Hematopoietic multipotent progenitor cell (in vitro differentiated cells): Measurements from ENCODE around the gene GNPTAB. TPM values are rescaled to one million over a fixed set of nuclear protein-coding genes. Genes with fewer than 3 reads are reported as not detected.
"Not testable (repeated sequence)": the region's sequence is repeated elsewhere in the genome, so short reads cannot be mapped to it uniquely, and the experiment has no call there.

ENCODE experiments used
- DNase-seq, 3 donors: peaks; one replicate each; pipeline ENCODE4 v3.0.0-alpha.2; 2011 to 2015; ENCODE audit warnings: low read depth in 2 of 3, low spot score in 2 of 3
- total RNA-seq: library from RNA; depleted of rRNA; stranded (reverse); fragments of >200 nt; gene quantifications from one replicate; pipeline ENCODE4 v1.2.3, GENCODE V29; 2012

The GNPTAB gene
- total RNA-seq, 1 donor, result 40.4 TPM

DNA sequence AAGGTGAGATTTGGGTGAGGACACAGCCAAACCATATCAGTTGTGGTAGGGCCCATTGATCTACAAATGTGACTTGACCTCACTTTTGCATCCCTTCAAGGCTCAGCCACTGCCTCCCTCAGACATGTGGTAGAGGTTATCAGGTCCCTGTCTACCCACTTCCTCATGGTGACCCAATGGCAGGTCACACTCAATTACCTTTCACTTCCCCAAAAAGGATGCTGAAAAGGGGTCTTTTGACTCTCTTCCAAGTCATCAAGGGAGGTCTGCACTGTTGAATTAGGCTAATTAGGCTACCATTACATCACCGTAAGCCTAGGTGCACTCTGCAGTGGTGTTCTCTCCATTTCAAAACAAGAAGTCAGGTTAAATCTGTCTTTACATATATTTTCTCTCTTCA is 24.0 kb upstream of the GNPTAB start:
- DNase-seq, result no peak

DNA sequence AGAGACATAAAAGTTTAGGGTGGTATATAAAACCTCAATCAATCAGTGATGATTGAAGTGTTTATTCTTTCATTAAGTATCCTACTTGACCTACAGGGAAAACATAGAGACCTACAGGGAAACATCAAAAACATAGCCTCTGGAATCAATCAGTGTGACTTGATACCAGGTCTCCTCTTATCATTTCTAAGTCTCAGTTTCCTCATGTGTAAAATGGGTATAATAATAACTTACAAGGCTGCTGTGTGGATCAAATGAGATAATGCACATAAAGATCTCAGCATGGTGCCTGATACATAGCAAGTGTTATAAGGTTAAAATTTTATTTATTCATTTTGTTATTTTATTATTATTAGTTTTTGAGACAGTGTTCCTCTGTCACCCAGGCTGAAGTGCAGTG is 22.2 kb upstream of the GNPTAB start:
- DNase-seq, result no peak

DNA sequence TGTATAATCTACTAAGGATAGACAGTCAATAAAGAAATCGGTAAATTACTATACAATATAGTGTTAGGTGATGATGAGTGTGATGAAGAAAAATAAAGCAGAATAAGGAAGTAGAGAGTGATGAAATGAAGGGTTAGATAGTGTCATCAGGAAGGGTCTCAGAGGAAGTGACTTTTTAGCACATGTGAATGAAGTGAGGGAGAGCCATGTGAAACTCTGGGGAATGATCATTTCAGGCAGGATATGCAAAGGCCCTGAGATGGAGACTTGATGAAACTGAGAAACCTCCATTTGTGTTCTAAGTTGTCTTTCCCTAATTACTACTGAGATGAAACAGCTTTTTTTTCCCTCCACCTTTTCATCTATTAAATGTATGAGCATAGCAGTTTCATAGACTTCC is 19.4 kb upstream of the GNPTAB start:
- DNase-seq, result no peak

DNA sequence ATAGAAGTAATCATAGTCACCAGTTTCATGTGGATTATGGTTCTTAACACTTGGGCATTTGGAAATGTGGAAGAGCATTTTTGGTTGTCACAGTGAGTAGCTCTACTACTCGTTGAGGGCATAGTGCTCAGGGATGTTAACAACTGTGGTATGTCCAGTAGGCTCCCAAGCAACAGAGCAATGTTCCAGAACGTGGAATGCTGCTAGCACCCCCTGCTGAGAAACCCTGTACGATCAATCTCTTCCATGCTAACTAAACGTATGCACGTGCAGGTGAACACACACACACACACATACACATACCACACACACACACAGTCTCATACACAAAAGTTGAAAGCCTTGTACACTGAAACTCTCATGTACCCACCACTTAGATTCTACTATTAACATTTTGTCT is 16.6 kb upstream of the GNPTAB start:
- DNase-seq, result no peak

DNA sequence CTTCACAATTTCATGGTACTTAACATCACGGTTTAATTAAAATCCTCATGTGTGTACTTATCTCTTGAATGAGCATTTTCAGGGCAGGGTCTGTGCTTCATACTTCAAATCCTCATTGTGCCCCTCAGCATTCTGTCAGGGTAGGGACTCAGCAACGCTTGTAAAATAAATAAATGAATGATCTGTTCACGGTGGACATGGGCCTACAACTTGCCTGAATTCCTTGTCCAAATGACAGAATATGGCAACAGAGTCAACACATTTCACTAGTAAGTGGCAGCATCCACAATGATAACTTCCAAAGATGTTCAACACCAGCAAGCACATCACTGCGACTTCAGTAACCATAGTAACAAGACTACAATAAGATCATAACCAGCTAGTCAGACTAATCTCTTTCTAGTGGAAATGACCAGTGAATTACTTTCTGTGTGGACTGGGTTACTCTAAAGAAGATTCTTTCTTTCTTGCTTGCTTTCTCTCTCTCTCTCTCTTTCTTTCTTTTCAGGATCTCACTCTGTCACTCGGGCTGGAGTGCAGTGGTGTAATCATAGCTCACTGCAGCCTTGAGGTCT is 14.5 kb upstream of the GNPTAB start:
- no peak for DNase-seq

DNA sequence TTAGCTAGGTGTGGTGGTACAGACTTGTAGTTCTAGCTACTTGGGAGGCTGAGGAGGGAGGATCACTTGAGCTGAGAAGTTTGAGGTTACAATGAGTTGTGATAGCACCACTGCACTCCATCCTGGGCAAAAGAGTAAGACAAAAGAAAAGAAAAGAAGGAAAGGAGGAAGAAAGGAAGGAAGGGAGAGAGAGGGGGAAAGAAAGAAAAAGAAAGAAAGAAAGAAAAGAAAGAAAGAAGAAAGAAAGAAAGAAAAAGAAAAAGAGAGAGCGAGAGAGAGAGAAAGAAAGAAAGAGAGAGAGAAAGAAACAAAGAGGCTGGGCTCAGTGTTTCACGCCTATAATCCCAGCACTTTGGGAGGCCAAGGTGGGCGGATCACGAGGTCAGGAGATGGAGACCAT is 10.3 kb upstream of the GNPTAB start:
- DNase-seq, result no peak

DNA sequence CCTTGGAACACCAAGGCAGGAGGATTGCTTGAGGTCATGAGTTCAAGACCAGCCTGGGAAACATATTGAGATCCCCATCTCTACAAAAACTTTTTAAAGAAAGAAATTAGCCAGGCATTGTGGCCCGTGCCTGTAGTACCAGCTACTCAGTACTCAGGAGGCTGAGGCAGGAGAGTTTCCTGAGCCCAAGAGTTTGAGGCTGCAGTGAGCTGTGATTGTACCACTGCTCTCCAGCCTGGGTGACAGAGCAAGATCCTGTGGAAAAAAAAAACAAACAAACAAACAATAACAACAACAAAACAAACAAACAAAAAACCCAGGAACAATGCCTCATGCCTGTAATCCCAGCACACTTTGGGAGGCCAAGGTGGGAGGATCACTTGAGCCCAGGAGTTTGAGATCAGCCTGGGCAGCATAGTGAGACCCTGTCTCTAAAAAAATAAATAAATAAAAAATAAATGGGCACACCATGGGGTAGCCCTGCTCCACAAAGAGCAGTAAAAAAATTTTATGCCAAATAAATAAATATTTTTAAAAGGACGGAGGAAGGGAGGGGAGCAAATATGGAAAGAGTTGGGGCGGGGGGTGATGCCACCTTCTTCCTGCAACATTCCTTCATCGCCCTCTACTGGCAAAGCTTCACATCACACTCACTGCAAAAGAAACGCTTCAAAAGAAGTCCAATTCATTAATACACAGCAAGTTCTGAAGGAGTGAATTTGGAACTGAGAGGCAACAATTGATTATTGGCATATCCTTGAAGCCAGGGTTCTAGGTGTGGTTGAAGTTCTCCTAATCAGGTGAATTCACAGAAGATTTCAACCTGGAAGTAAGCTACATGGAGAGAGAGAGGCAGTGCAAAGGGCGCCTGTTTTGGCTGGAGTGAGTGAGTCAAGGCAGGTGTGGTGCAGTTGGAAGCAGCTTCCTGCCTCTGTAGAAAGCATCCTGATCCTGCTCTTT is 8.8 kb upstream of the GNPTAB start:
- peak; percentile 49 to 79 (median 66) for DNase-seq

DNA sequence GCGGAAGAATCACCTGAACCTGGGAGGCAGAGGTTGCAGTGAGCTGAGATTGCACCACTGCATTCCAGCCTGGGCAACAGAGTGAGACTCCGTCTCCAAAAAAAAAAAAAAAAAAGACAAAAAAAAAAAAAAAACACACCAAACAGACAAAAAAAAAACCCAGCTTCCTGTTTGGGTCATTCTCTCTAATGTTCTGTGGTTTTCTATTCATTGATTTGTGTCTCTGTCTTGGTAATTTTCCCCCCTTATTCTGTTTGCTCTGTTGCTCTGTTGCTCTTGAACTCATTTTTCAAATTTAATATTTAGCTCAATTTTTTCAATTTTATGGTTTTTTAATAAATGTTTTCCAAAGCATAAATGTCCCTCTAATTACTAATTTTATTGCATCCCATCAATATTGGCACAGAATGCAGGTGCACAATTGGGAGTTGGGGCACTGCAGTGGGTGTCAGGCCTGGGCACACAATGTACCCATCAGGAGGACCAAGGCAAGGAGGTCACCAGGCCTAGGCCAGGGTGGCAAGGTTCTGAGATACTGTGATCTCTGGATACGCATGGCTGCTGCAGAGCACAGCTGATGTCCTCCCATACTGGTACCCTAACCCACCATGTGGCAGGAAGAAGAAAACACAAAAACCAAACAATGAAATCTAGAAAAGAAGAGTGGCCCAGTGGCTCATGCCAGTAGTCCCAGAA is 8.0 kb upstream of the GNPTAB start:
- peak in 1 of 3 donors; percentile 25 for DNase-seq

DNA sequence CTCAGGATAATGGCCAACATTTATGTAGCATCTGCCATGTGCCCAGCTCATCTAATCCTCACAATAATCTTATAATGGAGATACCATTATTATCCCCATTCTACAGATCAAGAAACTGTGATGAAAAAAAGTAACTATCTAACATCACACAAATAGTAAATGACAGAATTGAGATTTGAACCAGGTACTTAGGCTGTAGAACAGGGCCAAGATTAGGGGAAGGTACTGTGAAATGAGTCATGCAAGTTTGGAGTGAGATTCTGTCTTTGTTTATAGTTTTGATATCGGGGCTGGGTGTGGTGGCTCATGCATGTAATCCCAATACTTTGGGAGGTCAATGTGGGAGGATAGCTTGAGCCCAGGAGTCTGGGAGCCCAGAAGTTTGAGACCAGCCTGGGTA is 1.3 kb upstream of the GNPTAB start:
- no peak for DNase-seq

DNA sequence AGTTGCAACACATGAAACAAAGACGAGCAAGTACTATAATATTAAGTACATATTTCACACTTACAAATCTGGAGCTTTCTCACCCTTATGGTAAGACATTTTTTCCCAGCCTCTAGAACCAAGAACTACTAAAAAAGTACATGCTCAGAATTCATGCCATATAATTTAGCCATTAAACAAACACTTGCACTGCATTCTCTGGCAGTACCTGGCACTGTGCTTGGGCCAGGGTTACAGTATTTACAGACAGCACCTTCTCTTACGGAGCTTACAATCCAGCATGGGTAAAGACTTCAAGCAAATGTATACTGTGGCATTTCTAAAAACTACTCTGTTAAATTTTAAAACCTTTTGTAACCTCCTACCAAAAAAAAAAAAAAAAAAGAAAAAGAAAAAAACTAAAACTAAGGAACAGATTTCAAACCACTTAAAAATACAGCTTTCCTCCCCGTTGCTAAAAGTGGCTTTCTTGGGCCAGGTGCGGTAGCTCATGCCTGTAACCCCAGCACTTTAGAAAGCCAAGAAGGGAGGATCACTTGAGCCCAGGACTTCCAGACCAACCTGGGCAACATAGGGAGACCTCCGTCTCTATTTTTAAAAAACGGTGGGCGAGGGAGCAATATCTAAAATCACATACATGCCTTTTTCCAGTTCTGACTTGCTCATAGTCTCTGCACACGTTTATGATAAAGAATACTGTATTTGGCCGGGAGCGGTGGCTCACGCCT is 956 bp downstream of the GNPTAB start:
- peak in 1 of 3 donors; percentile 12 for DNase-seq

DNA sequence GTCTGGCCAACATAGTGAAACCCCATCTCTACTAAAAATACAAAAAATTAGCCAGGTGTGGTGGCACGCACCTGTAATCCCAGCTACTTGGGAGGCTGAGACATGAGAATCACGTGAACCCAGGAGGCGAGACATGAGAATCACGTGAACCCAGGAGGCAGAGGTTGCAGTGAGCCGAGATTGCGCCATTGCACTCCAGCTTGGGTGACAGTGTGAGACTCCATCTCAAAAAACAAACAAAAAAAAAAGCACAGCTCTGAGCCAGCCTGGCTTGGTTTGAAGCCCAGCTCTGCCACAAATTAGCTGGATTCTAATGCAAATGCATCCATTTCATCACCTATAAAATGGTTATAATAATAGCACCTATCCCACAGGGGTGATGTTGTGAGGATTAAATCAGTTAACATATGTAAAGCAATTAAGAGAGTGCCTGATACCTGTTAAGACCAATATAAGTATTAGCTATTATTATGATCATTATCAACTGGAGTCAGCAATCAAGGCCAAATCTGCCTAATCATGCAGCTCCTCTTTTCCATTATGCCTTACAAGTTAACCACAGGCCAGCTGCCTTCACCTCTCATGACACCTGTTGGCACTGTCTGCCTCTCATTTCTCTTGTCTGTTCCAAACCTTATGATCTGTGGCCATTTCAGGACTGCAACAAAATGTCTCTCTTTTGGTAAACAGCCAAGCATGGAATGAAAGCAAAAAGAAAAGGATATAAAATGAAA is 2.1 kb downstream of the GNPTAB start:
- DNase-seq, result no peak

DNA sequence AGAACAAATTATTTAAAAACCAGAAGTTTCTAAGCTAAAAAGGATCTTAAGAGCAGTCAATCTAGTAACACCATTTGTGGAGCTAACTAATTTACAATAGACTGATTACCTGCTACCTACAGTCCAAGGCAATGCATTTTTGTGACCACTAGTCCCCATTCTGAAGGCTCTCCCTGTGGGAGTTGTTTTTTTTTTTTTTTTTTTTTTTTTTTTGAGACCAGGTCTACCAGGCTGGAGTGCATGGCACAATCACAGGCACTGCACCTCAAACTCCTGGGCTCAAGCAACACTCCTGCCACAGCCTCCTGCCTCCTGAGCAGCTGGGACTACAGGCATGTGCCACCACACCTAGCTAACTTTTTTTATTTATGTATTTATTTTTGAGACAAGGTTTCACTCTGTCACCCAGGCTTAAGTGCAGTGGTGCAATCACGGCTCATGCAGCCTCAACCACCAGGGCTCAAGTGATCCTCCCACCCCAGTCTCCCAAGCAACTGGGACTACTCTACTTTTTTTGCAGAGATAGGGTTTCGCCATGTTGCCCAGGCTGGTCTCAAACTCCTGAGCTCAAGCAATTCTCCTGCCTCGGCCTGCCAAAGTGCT is 3.9 kb downstream of the GNPTAB start:
- no peak for DNase-seq

DNA sequence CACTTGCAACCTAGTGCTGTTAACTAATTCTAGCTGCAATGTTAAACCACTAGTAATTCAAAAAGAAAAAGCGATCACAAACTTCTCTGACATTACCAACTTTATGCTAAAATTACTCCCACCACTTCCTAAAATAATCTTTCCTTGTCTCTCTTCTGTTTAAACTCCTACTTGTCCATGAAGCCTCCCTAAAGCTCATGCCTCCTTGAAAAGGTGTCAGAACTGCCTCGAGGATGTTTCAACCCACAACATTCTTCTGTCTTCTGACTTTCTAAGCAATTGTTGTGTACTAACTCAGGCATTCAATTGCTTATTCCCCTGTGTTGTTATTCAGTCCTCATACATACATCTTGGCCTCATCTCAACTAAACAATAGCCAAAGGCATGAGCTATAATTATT is 5.9 kb downstream of the GNPTAB start:
- DNase-seq, result no peak

DNA sequence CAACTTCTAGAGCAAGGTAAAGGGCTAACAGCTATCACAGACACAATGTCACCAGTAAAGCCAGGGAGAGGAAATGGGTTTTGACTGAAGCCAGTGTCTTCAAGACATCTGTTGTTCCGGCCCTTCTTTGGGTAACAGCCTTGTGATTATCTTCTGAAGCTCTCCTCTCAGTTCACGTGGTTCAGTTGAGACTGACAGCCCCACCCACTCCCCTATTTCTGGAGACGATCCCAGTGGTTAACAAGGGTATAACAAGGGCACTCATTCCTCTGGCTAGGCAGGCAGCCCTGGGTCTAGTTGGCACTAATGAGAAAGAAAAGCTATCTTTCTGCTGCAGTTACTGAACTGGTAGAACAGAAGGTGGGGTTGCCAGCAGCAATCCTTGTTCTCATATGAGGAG is 6.9 kb downstream of the GNPTAB start:
- peak; percentile 45 to 89 (median 77) for DNase-seq

DNA sequence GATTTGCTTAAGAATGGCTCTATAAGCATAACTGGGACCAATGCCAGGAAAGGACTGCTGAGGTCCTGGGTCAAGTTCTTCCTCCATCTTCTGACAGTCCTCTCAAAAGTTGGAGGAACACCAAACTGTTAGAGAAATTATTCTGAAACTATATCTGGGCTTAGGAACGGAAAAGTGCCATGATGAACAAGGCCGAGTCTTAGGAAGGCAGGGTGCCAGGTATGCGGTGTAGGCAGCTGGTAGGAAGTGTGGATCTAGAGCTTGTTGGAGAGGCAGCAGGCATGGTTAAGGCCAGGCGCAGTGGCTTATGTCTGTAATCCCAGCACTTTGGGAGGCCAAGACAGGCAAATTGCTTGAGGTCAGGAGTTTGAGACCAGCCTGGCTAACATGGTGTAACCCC is 7.7 kb downstream of the GNPTAB start:
- no peak for DNase-seq

DNA sequence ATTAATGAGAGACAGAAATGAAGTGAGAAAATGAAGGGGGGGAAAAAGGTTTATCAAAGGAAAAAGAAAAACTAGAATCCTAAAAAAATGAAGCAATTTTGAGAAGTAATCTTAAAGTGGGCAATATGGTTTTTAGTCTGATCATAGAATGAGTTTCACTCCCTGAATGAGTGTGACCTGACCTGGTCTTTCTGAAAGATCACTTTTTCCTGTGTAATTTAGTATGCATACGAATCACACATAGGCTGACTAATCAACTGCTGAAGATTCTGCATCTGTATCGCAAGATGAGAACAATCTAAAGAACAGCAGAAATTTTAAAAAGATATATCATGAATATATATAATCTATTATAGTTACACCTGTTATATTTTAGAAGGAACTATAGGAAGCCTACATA is 11.3 kb downstream of the GNPTAB start:
- DNase-seq, result no peak

DNA sequence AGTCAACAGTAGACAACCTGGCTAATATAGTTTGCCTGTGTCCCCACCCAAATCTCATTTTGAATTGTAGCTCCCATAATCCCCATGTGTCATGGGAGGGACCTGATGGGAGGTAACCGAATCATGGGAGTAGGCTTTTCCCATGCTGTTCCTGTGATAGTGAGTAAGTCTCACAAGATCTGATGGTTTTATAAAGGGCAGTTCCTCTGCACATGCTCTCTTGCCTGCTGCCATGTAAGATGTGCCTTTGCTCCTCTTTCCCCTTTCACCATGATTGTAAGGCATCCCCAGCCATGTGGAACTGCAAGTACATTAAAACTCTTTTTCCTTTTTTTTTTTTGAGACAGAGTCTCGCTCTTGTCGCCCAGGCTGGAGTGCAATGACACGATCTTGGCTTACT is 12.1 kb downstream of the GNPTAB start:
- DNase-seq, result not testable (repeated sequence)

DNA sequence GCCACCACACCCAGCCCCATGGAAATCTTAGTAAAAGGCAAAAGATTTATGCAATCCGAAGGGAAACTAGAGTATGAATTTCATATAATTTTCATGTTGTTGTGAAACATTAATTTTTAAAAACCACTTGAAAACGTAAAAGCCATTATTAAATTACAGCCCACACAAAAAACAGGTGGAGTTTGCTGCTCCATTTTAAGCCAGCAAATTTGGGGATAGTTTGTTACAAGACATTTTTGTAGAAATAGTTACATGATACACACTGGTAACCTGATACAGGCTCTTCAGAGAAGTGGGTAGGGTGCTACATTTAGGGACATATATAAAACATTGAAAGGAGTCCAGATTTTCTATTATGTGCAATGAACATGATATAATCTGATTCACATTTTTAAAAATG is 17.6 kb downstream of the GNPTAB start:
- no peak for DNase-seq

DNA sequence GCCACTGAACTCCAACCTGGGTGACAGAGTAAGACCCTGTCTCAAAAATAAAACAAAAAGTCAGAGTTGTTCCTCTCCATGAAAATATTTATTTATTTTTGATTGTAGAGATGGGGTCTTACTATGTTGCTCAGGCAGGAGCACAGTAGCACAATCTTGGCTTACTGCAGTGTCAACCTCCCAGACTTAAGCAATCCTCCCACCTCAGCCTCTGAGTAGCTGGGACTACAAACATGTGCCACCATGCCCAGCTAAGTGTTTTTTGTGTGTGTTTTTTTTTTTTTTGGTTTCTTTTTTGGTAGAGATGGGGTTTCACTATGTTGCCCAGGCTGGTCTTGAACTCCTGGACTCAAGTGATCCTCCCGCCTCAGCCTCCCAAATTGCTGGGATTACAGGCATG is 18.0 kb downstream of the GNPTAB start:
- not testable (repeated sequence) for DNase-seq

DNA sequence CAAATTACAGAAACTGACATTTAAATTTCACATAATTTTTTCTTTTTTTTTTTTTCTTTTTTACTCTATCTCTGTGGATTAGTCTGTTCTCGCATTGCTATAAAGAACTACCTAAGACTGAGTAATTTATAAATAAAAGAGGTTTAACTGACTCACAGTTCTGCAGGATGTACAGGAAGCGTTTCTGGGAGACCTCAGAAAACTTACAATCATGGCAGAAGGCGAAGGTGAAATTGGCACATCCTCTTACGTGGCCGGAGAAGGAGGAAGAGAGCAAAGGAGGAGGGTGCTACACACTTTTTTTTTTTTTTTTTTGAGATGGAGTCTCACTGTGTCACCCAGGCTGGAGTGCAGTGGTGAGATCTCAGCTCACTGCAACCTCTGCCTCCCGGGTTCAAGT is 19.4 kb downstream of the GNPTAB start:
- DNase-seq, result not testable (repeated sequence)
